MM.1S (cell line): ENCODE measurements around the gene MTHFD1L.

Source experiments
- EZH2phosphoT487 ChIP-seq: fragments of 300-600 bp; sonication (generic); IDR thresholded peaks from 2 replicates; pipeline ENCODE4 v1.6.1; 2018; ENCODE audit warnings: antibody characterized with exemption, low read length
- TF ChIP-seq, protein P1 (sequence below): fragments of 300-600 bp; sonication (generic); IDR thresholded peaks from 2 replicates; pipeline ENCODE4 v1.5.1; 2016; ENCODE audit warnings: antibody characterized with exemption, low read length, mixed read lengths

DNA sequence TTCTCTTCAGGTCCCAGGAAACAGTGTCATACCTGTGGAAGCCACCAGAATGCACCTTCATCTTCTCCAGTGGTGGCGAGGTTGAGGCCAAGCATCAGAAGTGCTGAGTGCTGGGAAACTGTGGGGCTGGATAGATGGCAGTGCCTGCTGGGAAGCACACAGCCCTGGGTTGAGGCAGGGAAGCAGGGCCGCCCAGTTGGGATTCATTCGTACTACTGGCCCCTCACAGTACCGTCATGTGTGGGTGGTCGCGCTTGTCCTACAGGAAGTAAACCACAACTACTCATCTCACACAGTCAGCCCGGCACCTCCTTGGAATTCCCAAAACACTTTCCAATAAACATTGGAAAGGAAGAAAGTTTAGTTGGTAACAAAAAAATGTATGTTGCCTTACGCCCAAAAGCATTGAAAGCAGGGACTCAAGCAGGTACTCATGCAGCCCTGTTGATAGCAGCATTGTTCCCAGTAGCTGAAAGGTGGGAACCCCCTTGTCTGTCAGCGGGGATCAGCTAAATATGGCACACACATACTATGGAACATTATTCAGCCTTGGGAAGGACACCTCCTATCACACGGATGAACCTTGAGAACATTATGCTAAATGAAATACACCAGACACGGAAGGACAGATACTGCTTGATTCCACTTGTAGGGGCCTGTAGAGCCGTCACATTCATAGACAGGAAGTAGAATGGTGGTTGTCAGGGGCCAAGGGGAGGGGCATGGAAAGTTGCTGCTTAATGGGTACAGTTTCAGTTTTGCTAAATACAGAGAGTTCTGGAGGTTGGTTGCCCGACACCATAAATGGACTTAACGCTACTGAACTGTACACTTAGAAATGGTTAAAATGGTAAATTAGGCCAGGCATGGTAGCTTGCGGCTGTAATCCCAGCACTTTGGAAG lies 162.7 kb downstream of the MTHFD1L start:
- TF ChIP-seq, protein P1, sequence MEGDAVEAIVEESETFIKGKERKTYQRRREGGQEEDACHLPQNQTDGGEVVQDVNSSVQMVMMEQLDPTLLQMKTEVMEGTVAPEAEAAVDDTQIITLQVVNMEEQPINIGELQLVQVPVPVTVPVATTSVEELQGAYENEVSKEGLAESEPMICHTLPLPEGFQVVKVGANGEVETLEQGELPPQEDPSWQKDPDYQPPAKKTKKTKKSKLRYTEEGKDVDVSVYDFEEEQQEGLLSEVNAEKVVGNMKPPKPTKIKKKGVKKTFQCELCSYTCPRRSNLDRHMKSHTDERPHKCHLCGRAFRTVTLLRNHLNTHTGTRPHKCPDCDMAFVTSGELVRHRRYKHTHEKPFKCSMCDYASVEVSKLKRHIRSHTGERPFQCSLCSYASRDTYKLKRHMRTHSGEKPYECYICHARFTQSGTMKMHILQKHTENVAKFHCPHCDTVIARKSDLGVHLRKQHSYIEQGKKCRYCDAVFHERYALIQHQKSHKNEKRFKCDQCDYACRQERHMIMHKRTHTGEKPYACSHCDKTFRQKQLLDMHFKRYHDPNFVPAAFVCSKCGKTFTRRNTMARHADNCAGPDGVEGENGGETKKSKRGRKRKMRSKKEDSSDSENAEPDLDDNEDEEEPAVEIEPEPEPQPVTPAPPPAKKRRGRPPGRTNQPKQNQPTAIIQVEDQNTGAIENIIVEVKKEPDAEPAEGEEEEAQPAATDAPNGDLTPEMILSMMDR, result no peak
- TF ChIP-seq EZH2phosphoT487, result no peak
